G401.6 (cell line): ENCODE results near the gene KIAA1328.

Source experiments
- FAIRE-seq: peaks from 2 replicates; lab custom pipeline; 2012; peaks lifted over from hg19 to GRCh38; lab: Jason Lieb, UNC

The KIAA1328 gene

DNA sequence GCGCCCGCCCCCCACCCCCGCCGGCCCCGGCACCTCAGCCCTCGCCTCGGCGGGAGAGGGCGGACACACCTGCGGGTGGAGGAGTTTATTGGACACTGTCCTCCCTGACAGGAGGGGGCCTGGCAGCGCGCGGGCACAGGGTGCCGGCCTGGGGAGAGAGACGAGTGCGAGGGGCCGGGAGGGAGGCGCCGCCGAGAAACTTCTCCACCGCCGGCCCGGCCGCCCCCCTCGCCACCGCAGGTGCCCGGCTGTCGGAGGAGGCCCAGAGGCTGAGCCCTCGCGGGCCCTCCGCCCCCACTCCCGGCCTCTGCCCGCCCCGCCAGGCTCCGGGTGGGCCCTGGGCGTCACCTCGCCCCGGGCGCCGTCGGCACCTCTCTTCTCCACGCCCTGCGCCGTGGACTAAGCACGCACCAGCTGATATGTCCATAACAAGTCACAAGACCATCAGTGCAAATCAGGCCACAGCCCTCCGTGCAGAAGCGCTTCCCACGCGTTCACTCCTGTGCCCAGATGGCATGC, 425.4 kb downstream of the KIAA1328 start:
- FAIRE-seq, result no peak

DNA sequence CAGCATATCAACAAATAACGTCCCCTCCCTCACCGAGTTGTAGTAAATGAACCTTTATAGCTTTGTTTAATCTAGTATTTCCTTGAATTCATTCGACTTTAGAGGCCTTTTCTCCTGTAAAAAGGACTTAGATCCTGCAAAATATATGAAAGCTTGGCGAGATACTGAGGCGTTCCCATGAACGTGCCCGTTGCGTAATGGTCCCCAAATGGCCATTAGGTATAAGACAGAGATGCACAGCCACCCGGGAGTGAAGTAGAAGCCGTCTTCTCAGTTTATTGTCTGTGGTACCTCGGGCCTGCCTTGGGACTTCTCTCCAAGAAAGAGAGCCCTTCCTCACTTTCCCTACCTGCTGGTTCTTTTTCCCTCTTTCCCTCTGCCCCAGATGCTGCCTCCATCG, 426.0 kb downstream of the KIAA1328 start:
- no peak for FAIRE-seq

- FAIRE-seq, result no peak
Measured at GRCh38 chr18:37258131-37258530, 429.2 kb downstream of the KIAA1328 start.

DNA sequence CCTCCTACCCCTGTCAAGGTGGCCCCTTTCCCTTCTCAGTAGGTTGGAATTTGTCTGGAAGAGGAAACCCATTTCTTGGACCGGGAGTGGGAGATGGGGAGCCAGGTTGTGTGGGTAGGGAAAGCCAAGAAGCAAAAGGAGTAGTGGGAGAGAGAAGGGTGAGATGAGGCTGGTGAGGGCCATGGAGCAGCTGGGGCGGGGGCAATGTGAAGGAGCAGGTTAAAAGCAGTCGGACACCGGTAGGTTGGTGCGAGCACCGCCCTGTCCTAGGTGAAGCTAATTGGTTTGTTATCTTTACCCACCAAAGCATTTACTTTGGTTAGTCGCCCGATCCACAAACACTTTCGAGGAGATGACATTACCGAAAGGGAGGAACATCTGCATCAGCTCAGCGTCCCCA, 429.9 kb downstream of the KIAA1328 start:
- FAIRE-seq, result no peak

DNA sequence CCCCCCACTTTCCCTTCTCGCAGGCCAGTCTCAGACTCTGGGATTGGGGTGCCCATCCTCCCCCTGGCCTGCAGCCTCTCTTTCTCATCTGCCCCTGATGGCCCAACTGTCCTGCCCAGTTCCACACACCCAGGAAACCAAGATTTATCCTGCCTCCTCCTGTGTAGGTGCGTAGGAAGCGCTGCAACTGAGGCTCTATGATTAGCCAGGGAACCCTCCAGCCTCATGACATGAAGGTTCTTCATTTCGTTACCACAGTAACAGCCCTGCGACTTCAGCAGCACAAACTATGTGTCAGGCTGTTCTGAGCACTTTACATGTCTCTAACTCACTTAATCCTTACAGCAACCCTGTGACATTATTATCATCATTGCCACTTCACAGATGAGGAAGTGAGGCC, 430.8 kb downstream of the KIAA1328 start:
- FAIRE-seq, result no peak

- FAIRE-seq, result no peak
Measured at GRCh38 chr18:37260367-37261093, 431.6 kb downstream of the KIAA1328 start.

- FAIRE-seq, result no peak
Measured at GRCh38 chr18:37261246-37261840, 432.4 kb downstream of the KIAA1328 start.

DNA sequence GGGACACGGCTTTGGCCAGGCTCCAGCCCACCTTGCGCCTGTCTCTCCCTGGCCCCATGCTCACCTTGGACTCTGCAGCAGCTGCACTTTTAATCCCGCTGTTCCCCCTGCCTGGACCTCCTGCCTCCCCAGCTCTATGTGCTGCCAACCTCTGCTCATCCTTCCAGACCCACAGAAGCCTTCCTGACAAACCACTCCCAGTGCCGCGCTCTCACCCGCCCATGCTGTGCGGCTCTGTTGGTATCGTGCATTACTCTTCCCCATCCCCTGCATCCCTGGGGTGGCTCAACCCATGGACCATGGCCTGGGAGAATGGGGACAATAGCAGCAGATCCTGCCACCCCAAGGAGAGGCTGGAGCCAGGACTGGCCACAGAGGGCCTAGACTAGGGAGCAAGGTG, 433.1 kb downstream of the KIAA1328 start:
- no peak for FAIRE-seq

DNA sequence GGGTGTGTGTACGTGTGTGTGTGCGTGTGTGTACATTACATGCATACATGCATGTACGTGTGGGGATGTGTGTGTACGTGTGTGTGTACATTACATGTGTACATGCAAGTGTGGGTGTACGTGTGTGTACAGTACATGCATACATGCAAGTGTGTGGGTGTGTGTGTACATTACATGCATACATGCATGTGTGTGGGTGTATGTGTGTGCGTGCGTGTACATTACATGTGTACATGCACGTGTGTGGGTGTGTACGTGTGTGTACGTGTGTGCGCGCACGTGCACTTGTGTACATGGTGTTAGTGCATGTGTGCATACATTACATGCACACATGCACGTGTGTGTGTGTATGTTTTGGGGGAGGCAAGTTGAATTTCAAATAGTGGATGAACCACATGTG, 436.0 kb downstream of the KIAA1328 start:
- FAIRE-seq, result no peak

GRCh38 chr18:37265382-37265781, 436.5 kb downstream of the KIAA1328 start:
- FAIRE-seq, result no peak

- no peak for FAIRE-seq
Measured at GRCh38 chr18:37266290-37266689, 437.4 kb downstream of the KIAA1328 start.

- FAIRE-seq, result no peak
Measured at GRCh38 chr18:37270038-37270665, 441.2 kb downstream of the KIAA1328 start.

DNA sequence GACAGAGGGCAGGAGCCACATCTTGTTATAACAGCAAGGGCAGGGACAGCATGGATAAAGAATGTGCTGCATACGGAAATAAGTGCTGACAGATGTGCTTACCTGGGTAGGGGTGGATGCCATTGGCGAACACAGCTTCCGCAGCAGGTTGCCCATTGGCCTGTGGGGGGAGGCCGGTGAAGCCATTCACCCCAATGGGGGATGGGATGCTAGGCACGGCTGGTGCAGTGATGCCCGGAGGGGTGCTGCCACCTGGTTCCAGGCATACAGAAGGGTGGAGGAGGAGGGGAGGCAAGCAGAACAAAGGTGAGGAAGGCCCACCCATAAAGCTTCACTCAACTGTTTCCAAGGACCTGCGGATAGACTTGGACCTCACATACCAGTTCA, 441.7 kb downstream of the KIAA1328 start:
- FAIRE-seq, result no peak

DNA sequence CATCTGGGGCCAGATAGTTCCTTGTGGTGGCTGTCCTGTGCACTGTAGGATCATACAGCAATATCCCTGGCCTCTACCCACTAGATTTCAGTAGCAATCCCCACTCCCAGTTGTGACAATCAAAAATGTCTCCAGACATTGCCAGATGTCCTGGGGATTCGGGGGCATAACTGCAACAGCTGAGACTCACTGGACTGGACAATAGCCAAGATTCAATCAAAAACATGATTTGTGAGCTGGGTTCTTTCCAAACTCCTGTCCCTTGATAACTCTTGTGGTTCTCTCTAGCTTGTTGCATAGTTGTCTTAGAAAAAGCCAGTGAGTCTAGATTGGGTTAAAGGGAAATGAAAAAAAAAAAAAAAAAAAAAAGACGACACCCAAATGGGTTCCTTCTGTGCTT, 443.3 kb downstream of the KIAA1328 start:
- no peak for FAIRE-seq

GRCh38 chr18:37272841-37273240, 443.9 kb downstream of the KIAA1328 start:
- no peak for FAIRE-seq

DNA sequence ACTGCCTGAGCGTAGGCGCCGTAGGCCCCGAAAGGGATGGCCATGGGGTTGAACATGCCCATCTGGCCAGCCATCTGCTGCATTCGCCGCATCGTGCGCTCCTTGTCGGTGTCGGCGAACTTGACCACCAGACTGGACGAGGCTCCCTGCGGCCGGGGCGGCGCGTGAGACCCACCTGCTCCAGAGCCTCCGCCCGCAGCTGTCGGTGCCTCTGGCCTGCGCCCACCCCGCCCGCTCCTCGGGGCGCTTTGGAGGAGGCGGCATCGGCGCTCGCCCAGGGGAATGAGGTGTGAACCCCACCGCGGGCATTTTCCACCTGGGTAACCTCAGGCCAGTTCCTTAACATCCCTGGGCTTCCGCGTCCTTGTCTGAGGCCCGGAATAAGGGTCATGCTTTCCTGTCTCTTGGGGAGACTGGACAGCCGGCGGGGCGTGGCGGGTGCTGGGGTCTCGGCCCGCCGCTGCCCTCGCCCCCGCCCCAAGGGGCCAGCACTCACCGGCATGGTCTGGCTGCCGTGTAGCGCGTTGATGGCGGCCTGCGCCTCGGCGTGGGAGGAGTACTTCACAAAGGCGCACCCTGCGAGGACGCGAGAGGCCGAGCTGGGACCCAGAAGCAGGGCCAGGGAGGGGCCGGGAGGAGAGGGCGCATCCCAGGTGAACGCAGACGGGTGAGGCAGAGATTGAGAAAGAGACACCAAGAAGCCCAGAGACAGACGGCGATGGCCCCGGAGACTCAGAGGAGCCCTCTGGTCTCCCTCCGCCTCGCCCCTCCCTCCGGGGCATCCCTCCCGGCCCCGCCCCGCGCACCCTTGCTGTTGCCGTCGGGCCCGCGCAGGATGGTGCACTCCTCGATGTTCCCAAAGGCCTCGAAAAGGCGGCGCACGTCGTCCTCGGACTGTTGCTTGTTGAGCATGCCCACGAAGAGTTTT, 445.6 kb downstream of the KIAA1328 start:
- FAIRE-seq, result no peak

GRCh38 chr18:37275237-37275741, 446.4 kb downstream of the KIAA1328 start:
- FAIRE-seq, result no peak

DNA sequence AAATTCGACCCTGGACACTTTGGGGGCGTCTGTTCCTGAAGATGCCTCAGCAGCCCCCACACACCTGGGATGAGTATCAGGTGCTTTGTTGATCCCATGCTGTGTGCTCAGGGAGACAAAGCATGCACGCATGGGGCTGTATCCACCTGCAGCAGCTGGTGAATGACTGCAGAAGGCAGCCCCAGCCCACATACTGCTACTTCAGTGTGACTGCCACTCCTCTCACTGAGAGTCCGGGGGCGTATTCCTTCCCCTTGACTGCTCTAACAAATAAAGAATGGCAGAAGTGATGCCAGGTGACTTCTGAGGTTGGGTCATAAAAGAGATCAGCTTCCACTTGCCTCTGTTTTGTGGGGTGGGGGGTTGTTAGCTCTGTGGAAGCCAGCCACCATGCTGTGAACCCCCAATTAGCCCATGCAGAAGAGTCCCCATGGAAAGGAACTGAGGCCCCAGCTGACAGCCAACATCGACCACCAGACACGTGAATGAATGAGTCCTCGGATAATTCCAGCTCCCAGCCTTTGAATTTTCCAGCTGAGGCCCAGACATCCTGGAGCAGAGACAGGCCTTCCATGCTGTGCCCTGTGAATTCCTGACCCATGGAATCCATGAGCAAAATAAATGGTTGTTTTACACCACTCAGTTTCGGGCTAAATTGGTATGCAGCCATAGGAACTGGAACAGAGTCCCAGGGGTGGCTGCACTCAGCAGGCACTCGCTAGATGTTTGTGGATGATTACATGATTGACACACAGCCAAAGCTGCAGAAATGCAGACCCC, 447.4 kb downstream of the KIAA1328 start:
- no peak for FAIRE-seq

GRCh38 chr18:37277804-37278203, 448.9 kb downstream of the KIAA1328 start:
- no peak for FAIRE-seq
